NCI-H524 (cell line): ENCODE measurements around the gene UTP25.

Experiments used
- DNase-seq, 2 experiments: peaks; one replicate each; lab custom pipeline; 2025; lab: John Stamatoyannopoulos, UW

UTP25 gene

DNA sequence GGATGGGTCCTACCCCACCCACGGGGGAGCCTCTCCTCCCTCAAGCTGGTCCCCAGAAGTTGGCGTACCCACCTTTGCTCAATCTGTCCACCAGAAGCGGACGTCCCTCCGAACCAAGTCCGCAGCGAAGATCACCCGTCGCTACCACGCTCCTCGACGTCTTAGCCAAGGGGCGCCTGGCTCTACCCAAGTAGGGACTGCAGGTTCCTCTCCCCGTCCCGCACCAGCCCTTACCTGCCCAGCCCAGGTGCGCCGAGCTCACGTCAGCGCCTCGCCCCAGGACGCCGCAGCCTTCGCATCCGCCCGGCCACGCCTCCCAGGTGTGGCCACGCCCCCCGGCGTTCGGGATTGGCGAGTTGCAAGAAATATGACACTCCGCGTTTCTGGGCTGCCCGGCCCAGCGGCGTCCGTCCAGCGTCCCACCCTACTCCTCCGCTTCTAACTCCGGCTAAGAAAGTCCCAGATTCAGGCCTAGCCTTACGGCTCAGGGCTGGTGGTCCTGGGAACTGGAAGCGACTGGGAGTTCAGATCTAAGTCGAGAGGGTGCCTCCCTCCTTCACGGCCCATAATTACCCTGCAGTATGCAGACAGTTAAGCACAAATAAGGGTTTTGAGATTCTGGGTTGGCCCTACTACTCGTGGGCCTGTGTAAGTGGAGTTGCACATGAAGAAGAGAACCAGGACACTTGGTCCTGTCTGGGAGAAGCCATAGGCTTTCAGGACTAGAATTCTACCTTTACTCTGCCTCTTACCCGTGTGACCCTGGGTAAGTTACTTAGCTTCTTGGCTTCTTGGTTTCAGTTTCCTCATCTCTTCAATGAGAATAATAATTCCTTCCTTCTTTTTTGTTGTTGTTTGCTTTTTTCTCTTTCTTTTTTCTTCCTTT lies 21.7 kb upstream of the UTP25 start, which contains the start of gene IRF6:
Gene IRF6 (minus strand): TSS at position 268 of the 886 bp plus-strand sequence. CDS start 4,729 bp downstream, outside the sequence.
- peak in 1 of 2 experiments; percentile 5 for DNase-seq

DNA sequence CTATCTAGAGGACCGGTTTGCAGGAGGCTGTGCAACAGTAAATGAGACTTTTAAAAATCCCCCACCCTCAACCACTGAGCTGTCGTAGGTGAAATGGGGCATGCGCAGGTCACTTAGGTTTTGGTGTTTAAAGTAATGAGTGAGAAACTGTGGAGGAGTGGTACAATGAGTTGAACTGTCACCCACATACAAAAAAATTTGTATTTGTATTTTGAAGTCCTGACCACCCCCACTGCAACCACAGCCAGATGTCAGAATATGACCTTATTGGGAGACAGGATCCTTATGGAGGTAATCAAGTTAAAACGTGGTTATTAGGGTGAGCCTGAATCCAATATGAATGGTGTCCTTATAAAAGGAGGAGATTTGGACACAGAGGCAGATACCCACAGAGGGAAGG lies 20.3 kb upstream of the UTP25 start:
- no peak for DNase-seq

DNA sequence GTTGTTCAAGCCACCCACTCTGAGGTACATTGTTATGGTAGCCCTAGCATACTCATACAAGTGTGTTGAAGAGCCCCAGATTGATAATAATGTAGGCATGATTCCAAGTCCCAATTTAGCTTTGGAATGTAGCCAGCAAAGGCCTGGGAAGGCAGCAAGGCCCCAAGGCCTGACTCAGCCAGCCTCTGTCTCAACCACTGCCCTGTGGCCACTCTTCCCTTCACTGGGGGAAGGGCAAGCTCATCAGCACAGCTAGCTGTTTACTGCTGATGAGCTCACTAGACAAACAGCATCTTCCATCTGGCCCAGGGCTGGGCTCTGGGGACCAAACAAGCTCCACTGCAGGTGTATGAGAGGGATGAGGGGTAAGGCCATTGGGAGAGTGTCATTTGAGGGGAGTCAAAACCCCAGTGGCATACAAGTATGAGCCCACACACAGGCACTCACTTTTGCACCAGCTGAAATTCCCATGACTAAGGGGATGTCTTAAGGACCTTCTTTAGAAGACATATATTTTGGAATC lies 19.7 kb upstream of the UTP25 start:
- DNase-seq = peak in 1 of 2 experiments; percentile 6

DNA sequence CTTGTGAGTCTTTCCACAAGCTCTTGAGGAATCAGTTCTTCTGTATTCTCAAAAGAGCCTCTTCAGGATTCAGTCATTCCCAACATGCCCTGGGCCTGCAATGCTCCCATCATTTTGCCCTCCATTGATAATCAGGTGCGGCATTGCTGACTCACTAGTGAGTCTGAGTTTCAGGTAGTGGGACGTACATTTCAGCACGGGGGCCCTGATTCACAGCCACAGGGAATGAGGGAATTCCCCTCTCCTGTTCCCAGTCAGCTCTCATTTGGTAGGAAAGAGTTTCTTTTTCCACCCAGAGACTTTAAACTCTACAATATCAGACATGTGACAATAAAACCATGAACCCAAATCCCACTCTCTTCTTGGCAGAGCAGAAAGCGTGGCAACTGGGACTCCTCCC lies 18.2 kb upstream of the UTP25 start:
- DNase-seq = no peak

DNA sequence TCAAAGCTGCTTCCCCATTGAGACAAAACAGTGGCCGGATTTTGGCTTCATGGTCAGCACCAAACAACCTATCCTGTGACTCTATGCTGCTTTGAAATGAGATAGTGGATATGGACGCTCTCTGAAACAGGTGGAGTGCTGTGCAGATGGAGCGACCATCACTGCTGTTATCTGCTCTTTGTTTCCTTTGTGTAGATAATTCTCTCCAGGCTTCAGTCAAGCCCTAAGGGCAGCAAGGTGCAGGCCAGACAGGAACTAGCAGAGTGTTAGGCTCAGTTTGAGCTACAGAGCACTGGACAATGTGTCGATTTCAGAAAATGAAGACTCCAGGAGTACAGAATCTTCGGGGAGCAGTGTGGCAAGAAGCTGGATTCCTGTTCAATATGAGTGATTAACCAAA lies 17.0 kb upstream of the UTP25 start:
- no peak for DNase-seq

DNA sequence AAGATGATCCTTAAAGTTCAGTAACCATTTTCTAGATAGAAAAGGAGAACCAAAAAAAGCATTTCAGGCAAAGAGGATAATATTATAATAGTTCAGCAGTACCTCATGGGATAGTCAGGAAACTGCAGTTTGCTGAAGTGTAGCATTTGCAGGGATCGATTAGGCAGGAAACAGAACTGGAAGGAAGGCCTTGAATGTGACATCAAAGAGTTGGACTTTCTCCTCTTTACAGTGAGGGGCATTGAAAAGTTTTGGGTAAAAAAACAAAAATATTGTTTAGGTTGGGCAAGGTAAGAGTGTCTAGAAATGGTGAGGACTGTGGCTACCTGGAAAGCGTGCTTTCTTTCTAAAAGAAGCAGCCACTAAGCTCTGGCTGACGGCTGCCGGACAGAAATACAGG lies 13.9 kb upstream of the UTP25 start:
- no peak for DNase-seq

DNA sequence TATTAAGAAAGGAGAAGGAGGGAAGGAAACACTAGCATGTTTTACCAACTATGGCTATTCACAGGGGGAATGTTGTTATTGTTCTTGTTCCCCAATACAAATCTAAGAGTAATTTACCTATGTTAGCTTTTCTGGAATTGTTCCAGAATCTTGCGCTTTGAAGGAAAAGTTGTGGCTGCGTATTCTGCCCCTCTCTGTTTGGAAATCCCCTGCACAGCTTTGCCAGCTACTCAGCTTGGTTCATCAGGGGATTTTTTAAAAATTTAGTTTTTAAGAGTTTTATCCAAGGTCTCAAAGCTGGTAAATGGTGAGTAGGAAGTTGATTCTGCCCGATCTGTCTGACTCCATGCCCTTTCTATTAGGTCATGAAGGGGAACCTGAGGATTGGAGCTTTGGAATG lies 12.3 kb upstream of the UTP25 start:
- no peak for DNase-seq

DNA sequence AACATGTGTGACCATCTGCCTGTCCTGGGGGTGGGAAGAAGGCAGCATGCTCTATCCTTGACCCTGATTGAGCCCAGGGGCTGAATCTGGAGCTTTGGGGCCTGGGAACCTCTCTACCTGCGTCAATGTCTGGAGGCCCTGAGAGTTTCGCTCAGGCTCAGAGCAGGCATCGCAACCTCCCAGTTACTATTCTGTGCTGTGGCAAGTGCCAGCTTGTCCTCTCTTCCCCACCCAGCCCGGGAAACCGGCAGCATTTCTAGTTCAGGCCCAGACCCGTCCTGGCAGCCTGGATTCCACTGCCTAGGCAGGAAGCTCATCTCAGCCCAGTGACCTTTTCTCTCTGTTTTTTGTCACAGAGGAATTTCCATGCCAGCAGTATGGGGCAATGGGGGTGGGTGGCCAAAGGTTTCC lies 11.8 kb upstream of the UTP25 start:
- no peak for DNase-seq

DNA sequence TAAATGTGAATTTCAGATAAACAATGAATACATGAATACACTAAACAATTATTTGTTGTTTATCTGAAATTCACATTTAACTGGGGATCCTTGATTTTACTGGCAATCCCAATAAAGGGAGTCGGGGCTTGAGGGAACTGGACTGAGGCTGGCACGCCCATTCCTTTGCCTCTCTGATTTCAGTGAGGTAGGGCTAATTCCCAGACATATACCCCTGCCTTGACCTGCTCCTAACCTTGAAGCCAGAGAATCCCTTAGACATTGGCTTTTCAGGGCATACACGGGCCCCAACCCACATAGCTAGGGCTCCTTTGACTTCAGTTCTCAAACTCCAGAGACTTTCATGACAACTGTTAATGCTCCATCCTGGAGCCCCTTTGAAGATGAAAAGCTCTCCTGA lies 10.8 kb upstream of the UTP25 start:
- DNase-seq = no peak

DNA sequence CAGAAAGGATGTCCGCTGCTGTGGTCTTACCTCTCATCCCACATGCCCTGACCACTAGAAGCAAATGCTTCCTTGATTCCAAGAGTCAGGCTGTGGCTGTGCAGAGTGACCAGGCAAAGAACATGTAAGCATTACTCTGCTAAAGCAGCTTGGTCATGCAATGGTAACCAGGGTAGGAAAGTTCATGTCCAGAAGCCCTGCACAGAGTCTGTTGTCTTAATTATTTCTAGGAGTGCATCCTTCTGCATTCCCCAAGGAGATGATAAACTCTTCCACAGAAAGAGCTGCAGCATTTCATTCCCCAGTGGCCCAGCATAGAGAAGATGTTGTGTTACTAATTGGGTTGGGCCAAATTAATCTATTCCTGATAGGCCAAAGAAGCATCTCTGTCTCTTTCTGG lies 10.1 kb upstream of the UTP25 start:
- no peak for DNase-seq

DNA sequence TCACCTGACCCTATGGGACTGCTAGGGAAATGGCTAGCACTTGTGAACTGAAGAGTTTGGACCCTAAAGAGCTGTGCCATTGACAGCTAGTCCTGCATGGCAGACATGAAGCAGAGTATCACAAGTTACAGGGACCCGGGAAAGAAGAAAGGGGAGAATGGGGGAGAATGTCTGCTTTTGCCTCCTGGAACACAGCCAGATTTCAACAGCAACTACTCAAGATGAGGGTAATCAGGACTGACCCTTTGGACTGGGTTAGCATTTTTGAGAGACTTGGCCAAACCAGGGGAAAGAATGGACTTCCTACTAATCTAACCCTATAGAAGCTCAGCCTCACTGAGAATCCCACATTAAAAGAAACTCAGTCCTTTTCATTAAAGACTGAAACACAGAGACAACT lies 8.7 kb upstream of the UTP25 start:
- no peak for DNase-seq

DNA sequence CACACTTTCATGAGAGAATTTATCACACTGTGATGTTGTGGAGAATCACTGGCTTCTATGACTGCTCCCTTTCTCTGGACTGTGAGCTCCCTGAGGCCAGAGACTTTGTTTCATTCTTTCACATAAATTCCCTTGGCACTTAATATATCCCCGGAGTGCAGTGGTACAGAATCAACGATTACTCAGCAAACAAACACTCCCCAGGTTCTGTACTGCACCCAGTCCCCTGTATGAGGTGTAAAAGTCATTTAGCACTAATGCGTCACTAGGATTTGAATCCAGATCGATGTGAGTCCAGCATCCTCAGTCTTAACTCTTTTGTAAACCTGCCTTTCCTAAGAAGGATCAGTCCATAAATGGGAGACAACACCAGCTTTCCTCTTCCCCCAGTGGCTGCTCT lies 6.8 kb upstream of the UTP25 start:
- DNase-seq = no peak

DNA sequence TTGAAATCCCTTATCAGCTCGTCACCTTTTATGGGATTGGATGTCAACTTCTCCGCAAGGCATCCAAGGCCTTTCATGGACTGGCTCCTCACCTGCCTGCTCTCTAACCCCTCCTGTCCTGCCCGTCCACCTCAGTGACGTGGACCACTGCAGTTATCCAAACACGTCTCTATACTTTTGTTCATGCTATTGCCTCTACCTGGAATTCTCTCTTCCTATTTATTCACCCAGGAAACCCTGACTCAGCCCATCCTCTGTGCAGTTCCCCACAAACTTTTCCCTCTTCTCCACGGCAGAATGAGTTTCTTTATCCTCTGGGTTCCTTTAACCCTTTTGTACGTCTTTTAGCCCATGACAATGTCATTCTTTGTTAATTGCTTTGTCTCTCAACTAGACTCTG lies 5.1 kb upstream of the UTP25 start:
- no peak for DNase-seq

DNA sequence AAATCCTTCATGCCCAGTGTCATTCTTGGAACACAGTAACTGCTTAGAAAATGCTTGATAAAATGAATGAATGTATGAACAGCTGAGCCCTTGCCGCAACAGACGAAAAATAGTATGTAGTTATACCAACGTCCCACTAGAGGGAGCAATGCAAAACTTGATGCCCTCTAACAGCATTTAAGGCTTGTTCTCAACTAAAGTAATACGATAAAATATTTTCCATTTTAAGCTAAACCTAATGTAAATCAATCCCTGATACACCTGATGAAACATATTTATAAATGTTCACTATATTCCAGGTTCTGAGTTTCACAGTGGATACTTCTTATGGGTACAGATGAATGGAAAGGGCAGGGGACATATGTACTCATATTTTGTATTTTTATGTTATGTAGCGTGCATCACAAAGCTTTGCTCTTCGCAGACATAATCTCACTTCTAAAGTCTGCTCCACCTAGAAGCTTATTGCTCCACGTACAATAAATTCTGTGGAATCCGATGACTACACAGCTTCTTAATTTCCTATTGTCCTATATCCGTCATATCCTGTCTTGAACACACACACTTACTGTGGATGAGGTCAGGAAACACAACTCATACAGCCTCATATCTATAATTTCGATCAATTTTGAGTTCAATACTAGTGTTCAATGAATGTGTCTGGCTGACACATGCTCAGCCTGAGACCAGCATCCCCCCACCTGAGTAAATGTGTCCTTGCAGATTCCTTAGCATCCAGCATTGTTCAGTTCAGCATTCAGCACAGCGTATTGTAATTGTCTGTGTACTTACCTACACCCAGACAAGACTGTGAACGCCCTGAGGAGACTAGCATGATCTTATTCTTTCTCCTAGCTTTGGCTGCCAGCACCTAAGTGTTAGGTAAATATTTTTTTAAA lies 4.4 kb upstream of the UTP25 start:
- DNase-seq = peak in 1 of 2 experiments; percentile 45

DNA sequence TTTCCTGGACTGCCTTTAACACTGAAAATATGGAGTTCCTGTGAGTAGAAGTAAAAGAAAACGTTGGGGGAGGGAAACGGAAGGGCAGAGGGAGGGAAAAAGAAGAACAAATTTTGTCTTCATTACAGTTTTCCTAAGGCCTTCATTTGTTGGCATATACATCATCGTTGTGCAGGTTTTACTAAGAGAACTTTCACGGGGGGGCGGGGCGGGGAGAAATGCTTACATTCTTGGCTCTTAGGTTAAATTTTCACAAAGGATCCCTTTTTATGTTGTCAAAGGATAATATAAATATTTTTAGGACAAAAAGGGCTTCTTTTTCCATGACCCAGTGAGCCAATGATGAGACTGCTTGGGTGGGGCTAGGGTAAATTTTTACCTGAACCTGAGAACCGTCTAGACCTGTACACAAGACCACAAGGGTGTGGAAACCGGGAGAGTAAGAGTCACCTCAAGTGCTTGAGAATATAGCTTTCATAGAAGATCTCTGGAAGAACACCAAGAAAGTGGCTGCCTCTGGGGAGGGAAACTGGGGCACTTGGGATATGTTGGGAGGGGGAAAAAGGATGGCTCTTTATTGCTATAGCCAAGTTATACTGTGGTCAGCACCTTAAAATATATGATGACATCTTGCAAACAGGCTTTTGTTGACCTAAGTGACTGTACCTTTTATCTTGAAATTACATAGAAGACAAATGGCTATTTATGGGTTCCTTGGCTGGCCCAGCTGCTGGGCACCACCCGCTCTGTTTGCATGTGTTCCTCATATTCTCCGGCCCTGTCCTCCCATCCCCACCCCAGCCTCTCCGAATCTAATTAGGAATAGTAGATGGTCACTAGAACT lies 2.0 kb upstream of the UTP25 start:
- no peak for DNase-seq

DNA sequence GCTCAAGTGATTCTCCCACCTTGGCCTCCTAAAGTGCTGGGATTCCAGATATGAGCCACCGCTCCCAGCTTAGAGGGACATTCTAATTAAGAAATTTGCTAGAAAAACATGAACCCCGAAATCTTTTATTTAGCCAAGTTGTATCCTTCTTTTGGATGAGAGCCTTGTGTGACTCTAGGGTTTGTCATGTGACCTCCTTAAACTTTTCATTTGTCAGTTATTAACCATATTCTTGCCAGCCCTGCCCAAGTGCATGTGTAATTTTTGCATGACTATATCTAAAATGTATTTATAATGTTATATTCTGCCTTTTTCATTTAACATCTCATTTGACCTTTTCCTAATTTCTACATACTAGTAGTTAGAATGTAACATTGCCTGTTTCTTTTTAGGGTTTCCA lies 1.9 kb downstream of the UTP25 start:
- no peak for DNase-seq

DNA sequence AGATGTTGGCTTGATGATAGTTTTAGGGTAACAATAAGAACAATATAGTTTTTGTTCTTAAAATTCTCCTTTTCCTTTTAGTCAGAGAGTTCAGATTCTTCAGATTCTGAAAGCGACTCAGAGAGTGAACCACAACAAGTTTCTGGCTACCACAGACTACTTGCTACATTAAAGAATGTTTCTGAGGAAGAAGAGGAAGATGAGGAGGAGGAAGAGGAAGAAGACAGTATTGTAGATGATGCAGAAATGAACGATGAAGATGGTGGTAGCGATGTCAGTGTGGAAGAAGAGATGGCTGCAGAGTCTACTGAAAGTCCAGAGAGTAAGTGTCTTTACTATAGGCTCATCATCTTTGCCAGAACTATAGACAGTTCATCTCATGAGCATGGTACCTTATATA lies 3.0 kb downstream of the UTP25 start:
- no peak for DNase-seq

DNA sequence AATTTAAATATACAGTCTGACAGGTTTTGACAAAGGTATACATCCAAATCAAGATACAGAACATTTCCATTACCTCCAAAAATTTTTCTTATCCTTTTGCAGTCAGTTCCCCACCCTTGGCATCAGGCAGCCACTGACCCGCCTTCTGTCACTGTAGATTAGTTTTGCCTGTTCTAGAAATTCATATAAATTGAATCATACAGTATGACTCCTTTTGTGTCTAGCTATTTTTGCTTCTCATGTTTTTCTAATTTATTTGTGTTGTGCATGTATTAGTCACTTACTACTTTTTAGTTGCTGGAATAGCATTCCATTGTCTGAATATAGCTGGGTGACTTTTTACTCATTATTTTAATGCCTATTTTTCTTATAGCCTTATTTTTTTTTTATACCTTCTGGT lies 3.8 kb downstream of the UTP25 start:
- DNase-seq = no peak

DNA sequence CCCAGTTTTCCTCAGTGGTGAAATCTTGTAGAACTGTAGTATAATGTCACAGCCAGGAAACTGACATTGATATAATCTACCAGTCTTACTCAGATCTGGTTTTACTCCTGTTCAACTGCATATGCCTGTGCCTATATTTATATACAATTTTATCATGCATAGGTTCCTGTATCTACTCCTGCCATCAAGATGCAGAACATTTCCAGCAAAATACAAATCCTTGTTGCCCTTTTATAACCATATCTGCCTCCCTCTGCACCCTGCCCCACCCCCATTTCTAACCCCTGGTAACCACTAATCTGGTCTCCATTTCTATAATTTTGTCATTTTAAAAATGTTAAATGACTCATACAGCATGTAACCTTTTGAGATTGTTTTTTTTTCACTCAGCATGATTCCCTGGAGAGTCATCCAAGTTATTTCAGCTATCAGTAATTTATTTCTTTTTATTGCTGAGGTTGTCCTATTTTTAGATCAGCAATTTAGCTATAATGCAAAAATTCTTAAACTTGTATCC lies 8.1 kb downstream of the UTP25 start:
- DNase-seq = no peak

DNA sequence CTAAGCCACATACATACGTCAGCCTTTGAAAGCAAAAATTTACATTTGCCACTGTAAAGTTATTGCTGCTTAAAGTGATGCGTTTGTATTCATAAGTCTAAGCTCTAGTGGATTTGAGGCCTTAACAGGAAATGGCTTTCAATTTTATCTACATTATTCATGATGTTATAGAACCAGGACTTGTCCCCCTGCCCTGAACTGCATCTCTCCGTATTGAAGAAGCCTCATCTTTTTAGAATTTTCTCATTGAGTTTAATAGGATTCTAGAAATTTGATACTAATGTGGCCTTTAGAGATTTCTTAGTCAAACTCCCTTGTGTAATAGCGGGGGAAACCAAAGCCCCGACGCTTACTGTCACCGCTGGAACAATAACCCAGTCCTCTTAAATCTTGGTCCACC lies 9.9 kb downstream of the UTP25 start:
- DNase-seq = no peak

DNA sequence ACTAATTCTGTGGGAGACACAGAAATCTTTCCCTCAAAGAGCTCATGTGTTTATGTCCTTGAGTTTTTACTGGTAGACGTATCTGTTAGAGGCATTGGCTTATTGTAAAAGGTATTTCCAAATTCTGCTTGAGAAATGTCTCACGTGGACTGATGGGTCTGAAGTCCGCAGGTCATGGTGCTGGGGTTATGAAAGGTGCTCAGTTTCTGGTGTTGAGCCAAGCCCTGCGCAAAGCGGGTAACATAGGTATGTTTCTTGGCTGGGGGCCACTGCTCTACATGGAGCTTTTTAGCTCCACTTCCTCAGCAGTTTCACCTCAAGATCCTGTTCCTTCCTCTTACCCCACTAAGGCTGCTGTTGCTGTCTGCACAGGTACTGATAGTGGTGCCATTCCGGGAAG lies 10.8 kb downstream of the UTP25 start:
- DNase-seq = no peak
